Measurements from ENCODE around the gene QKI.

DNA sequence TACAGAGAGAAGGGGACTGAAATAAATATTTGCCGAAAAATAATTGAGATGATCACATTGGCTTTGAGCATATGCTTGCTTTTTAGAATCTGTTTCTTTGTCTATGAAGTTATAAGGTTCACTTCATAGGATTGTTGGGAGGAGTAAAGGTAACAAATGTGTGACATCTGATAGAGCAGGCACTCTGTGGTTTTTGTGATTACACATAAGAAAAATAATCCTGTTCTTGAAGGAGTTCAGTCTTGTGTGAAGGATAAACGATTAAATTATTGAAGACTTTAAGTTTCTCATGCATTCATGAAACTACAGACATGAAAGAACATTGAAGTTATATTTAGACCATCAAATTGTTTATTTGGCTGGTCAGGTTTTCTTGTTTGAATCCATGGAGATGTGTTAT, 45.0 kb downstream of the QKI start:
- TF ChIP-seq CTCF (conservative IDR thresholded peaks at IDR 0.05 in 1 of 2, IDR thresholded peaks at IDR 0.05 in 1 of 2; ENCODE audit: low read depth in 1 of 2, low read length in 2 of 2) (no peak), EZH2 (IDR thresholded peaks at IDR 0.05; ENCODE audit: low read length, missing control alignments) (no peak)
